K562 (cell line): Measurements from ENCODE around the gene HADHA. TPM values are rescaled to one million over a fixed set of nuclear protein-coding genes. Genes with fewer than 3 reads are reported as not detected.

Experiments
- BDP1 ChIP-seq: IDR thresholded peaks from 3 replicates; pipeline ENCODE4 v1.6.1; 2011; ENCODE audit not compliant: insufficient read length, insufficient read depth
- GABPA ChIP-seq: fragments of 200-800 bp; sonication (Bioruptor generic); conservative IDR thresholded peaks from 2 replicates; pipeline ENCODE4 v1.6.1; 2016; ENCODE audit warnings: low read depth, missing genetic modification characterization, missing compliant biosample characterization
- RHOXF2B ChIP-seq: fragments of 250-450 bp; sonication (Bioruptor Pico); conservative IDR thresholded peaks from 2 replicates; pipeline ENCODE4 v1.5.1; 2021
- ZNF224 ChIP-seq: sonication (generic); formaldehyde crosslinking; IDR thresholded peaks from 2 replicates; pipeline ENCODE4 v1.8.0; 2022; ENCODE audit warnings: mild to moderate bottlenecking, missing genetic modification reagents
- polyA plus RNA-seq, 8 experiments: library from polyadenylated mRNA; depleted of rRNA in 4 of 8; stranded (reverse) in 5 of 8; unstranded in 3 of 8; fragments of >200 nt; fragmentation: Nextera tagmentation in 2 of 8; fragmentation: Illumina TruSeq in 1 of 8; extraction: Ambion mirVana in 2 of 8; extraction: Trizol in 1 of 8; gene quantifications; 2 replicates each; pipeline versions ENCODE4 v1.2.1 to v1.2.3, GENCODE V29; 2011 to 2014; ENCODE audit warnings: inconsistent platforms in 1 of 8, missing spikeins in 1 of 8
- total RNA-seq, 7 experiments: library from RNA; depleted of rRNA in 6 of 7; stranded (reverse); fragments of >200 nt in 6 of 7; fragmentation: Illumina TruSeq in 2 of 7; extraction: Trizol in 2 of 7; gene quantifications; 2 replicates each; pipeline versions ENCODE4 v1.2.1 to v1.2.3, GENCODE V29; 2011 to 2021; ENCODE audit warnings: low replicate concordance in 1 of 7
- TF ChIP-seq, protein P1 (sequence below): fragments of 450-650 bp; IDR thresholded peaks from 2 replicates; pipeline ENCODE4 v1.6.1; 2018; ENCODE audit warnings: mild to moderate bottlenecking, low read depth; ENCODE audit not compliant: partially characterized antibody
- TF ChIP-seq, protein P2 (sequence below), 2 experiments: fragments of 450-650 bp; formaldehyde crosslinking in 1 of 2; IDR thresholded peaks; 2 replicates each; pipeline versions ENCODE4 v1.4.0 to v1.6.1; 2014 to 2020; ENCODE audit warnings: mild to moderate bottlenecking in 2 of 2, borderline replicate concordance in 1 of 2, low read depth in 1 of 2
- TF ChIP-seq, protein P3 (sequence below), 3 experiments: fragments of 200-800 bp in 1 of 3; sonication (Bioruptor generic) in 1 of 3; sonication (generic) in 1 of 3; formaldehyde crosslinking in 1 of 3; IDR thresholded peaks; 2 replicates each; pipeline versions ENCODE4 v1.6.1 to v1.8.0; 2016 to 2022; ENCODE audit warnings: mild to moderate bottlenecking in 2 of 3, missing compliant biosample characterization in 2 of 3, missing genetic modification characterization in 2 of 3, missing genetic modification reagents in 1 of 3
- TF ChIP-seq, protein P4 (sequence below): fragments of 250-450 bp; sonication (Bioruptor Pico); IDR thresholded peaks from 2 replicates; pipeline ENCODE4 v1.4.0; 2020; ENCODE audit warnings: mild to moderate bottlenecking, moderate library complexity, borderline replicate concordance

HADHA gene
- total and polyA plus RNA-seq, 9 of the 15 experiments (the other 6 are each of a cell fraction or from before 2014, with no cell fraction given) = 145 to 326 (median 202) TPM

DNA sequence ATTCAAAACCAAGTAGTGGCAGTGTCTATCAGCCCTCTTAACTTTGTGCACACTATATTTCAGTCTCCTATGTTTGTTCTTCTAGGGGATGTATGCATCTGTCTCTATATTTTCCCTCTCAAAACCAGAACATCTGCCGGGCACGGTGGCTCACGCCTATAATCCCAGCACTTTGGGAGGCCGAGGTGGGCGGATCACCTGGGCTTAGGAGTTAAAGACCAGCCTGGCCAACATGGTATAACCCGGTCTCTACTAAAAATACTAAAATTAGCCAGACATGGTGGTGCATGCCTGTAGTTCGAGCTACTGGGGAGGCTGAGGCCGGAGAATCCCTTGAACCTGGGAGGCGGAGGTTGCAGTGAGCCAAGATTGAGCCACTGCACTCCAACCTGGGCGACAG lies 81.5 kb downstream of the HADHA start (continued):
- TF ChIP-seq, protein P1, sequence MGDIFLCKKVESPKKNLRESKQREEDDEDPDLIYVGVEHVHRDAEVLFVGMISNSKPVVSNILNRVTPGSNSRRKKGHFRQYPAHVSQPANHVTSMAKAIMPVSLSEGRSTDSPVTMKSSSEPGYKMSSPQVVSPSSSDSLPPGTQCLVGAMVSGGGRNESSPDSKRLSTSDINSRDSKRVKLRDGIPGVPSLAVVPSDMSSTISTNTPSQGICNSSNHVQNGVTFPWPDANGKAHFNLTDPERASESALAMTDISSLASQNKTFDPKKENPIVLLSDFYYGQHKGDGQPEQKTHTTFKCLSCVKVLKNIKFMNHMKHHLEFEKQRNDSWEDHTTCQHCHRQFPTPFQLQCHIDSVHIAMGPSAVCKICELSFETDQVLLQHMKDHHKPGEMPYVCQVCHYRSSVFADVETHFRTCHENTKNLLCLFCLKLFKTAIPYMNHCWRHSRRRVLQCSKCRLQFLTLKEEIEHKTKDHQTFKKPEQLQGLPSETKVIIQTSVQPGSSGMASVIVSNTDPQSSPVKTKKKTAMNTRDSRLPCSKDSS = no peak
- no peak for TF ChIP-seq RHOXF2B (CRISPR knock-in tag)
- TF ChIP-seq, protein P2, sequence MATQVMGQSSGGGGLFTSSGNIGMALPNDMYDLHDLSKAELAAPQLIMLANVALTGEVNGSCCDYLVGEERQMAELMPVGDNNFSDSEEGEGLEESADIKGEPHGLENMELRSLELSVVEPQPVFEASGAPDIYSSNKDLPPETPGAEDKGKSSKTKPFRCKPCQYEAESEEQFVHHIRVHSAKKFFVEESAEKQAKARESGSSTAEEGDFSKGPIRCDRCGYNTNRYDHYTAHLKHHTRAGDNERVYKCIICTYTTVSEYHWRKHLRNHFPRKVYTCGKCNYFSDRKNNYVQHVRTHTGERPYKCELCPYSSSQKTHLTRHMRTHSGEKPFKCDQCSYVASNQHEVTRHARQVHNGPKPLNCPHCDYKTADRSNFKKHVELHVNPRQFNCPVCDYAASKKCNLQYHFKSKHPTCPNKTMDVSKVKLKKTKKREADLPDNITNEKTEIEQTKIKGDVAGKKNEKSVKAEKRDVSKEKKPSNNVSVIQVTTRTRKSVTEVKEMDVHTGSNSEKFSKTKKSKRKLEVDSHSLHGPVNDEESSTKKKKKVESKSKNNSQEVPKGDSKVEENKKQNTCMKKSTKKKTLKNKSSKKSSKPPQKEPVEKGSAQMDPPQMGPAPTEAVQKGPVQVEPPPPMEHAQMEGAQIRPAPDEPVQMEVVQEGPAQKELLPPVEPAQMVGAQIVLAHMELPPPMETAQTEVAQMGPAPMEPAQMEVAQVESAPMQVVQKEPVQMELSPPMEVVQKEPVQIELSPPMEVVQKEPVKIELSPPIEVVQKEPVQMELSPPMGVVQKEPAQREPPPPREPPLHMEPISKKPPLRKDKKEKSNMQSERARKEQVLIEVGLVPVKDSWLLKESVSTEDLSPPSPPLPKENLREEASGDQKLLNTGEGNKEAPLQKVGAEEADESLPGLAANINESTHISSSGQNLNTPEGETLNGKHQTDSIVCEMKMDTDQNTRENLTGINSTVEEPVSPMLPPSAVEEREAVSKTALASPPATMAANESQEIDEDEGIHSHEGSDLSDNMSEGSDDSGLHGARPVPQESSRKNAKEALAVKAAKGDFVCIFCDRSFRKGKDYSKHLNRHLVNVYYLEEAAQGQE (IDR thresholded peaks at IDR 0.05; ENCODE audit: borderline replicate concordance) = no peak
- TF ChIP-seq, protein P2 (CRISPR knock-in tag; IDR thresholded peaks at IDR 0.05; ENCODE audit: low read depth) = no peak
- TF ChIP-seq, protein P3, sequence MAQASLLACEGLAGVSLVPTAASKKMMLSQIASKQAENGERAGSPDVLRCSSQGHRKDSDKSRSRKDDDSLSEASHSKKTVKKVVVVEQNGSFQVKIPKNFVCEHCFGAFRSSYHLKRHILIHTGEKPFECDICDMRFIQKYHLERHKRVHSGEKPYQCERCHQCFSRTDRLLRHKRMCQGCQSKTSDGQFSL (CRISPR knock-in tag; IDR thresholded peaks at IDR 0.05) = no peak
- TF ChIP-seq, protein P3 (tag; IDR thresholded peaks at IDR 0.05) = no peak
- TF ChIP-seq, protein P4, sequence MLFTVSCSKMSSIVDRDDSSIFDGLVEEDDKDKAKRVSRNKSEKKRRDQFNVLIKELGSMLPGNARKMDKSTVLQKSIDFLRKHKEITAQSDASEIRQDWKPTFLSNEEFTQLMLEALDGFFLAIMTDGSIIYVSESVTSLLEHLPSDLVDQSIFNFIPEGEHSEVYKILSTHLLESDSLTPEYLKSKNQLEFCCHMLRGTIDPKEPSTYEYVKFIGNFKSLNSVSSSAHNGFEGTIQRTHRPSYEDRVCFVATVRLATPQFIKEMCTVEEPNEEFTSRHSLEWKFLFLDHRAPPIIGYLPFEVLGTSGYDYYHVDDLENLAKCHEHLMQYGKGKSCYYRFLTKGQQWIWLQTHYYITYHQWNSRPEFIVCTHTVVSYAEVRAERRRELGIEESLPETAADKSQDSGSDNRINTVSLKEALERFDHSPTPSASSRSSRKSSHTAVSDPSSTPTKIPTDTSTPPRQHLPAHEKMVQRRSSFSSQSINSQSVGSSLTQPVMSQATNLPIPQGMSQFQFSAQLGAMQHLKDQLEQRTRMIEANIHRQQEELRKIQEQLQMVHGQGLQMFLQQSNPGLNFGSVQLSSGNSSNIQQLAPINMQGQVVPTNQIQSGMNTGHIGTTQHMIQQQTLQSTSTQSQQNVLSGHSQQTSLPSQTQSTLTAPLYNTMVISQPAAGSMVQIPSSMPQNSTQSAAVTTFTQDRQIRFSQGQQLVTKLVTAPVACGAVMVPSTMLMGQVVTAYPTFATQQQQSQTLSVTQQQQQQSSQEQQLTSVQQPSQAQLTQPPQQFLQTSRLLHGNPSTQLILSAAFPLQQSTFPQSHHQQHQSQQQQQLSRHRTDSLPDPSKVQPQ (CRISPR knock-in tag) = no peak
- no peak for TF ChIP-seq GABPA
- TF ChIP-seq BDP1 = no peak
- TF ChIP-seq ZNF224 (CRISPR knock-in tag) = no peak
